ENCODE measurements around the gene GAS2L3. TPM values are rescaled to one million over a fixed set of nuclear protein-coding genes. Genes with fewer than 3 reads are reported as not detected.

GAS2L3 gene
- total RNA-seq: 1 to 10 TPM; 2.9 to 7.0 (median 4.3) TPM

- no peaks in the 10 kb centered on the region for H3K9me3 ChIP-seq
- H3K36me3 ChIP-seq: no peaks in the 10 kb centered on the region
- intact Hi-C loops (cut with DNase I): no loop called here
- 3% methylated on average over 24 of the region's 70 CpGs for WGBS
- peaks cover 0 to 8% (median 0%) of the 10 kb centered on the region in 4 donors for H3K27me3 ChIP-seq
- peaks cover 10 to 20% (median 18%) of the 10 kb centered on the region in 4 donors for H3K4me1 ChIP-seq
- peak within 1 kb of the TSS; percentile 57 to 75 (median 64) for H3K27ac ChIP-seq (replicated peaks in 1 of 4)
- no peak for TF ChIP-seq EP300 (IDR thresholded peaks at IDR 0.05)
- no peak for TF ChIP-seq CTCF (IDR thresholded peaks at IDR 0.05)
- TF ChIP-seq POLR2A (IDR thresholded peaks at IDR 0.05; ENCODE audit: low read depth): peak; percentile 30
- peak; percentile 70 to 75 for TF ChIP-seq POLR2AphosphoS5 (IDR thresholded peaks at IDR 0.05)
- peak; percentile 95 for DNase-seq (ENCODE audit: extremely low spot score)
- H3K4me3 ChIP-seq: peak within 1 kb of the TSS; percentile 53 to 70 (median 64)
These were observed at the start of gene GAS2L3 for GRCh38 chr12:100573292-100574186. GAS2L3 (plus strand) TSS chr12:100573684; CDS start chr12:100594905, 21,221 bp downstream.

- intact Hi-C loops (cut with DNase I): no loop called here
- Histone ChIP-seq H3K4me3 (no peak overlapping the region), H3K9me3 (no peaks in the 10 kb centered on the region), H3K4me1 (no peaks in the 10 kb centered on the region), H3K27ac (replicated peaks in 1 of 4) (no peak overlapping the region), H3K27me3 (peaks cover 0 to 7% (median 0%) of the 10 kb centered on the region in 4 donors), H3K36me3 (no peaks in the 10 kb centered on the region)
- TF ChIP-seq POLR2AphosphoS5 (IDR thresholded peaks at IDR 0.05) (no peak), POLR2A (IDR thresholded peaks at IDR 0.05; ENCODE audit: low read depth) (no peak), CTCF (IDR thresholded peaks at IDR 0.05) (no peak), EP300 (IDR thresholded peaks at IDR 0.05) (no peak)
- 69% methylated on average over 3 of the region's 3 CpGs for WGBS
- no peak for DNase-seq (ENCODE audit: extremely low spot score)
These were observed 45.5 kb upstream of the GAS2L3 start for GRCh38 chr12:100528034-100528433.

DNA sequence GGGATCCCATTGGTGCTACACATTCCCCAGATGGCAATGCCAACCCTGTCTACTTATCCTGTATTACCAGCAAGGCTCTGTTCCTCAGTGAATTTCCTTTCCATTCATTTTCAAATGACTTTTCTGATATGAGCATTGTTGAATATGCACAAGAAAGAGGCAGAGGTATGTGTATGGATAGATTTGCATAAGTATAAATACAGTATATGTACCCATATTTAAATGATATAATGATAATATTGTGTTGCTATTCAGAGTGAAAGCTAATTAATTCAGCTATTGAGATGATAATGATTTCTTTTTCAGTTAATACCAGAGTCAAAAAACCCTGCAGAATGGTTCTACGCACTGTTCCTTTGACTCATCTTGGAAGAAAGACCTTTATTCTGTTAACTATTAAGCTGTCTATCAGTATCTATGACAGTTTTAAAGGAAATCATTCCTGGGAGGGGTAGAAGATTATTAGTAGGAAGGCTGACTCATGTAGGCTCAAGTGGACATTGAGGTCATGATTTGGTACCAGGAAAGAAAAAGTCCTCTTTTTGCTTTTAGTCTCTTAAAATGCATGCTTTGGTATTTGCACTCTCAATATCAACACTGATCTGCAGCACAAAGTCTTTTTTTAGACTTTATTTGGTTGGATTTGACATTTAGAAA, 44.9 kb upstream of the GAS2L3 start:
- Histone ChIP-seq H3K36me3 (no peaks in the 10 kb centered on the region), H3K4me1 (no peaks in the 10 kb centered on the region), H3K27ac (replicated peaks in 1 of 4) (no peak overlapping the region), H3K4me3 (no peak overlapping the region), H3K27me3 (peaks cover 0 to 7% (median 0%) of the 10 kb centered on the region in 4 donors), H3K9me3 (no peaks in the 10 kb centered on the region)
- DNase-seq (ENCODE audit: extremely low spot score): no peak
- TF ChIP-seq POLR2AphosphoS5 (IDR thresholded peaks at IDR 0.05) (no peak), EP300 (IDR thresholded peaks at IDR 0.05) (no peak), POLR2A (IDR thresholded peaks at IDR 0.05; ENCODE audit: low read depth) (no peak), CTCF (IDR thresholded peaks at IDR 0.05) (no peak)
- intact Hi-C loops (cut with DNase I): no loop called here
- 91% methylated on average over 1 of the region's 1 CpG for WGBS

- intact Hi-C loops (cut with DNase I): no loop called here
These were observed 43.6 kb upstream of the GAS2L3 start for GRCh38 chr12:100529756-100530350.

More at GRCh38 chr12:100529756-100530350, 43.6 kb upstream of the GAS2L3 start:
- TF ChIP-seq EP300 (IDR thresholded peaks at IDR 0.05) (no peak), CTCF (IDR thresholded peaks at IDR 0.05) (no peak), POLR2AphosphoS5 (IDR thresholded peaks at IDR 0.05) (no peak), POLR2A (IDR thresholded peaks at IDR 0.05; ENCODE audit: low read depth) (no peak)
- 92% methylated on average over 2 of the region's 2 CpGs for WGBS
- no peaks in the 10 kb centered on the region for H3K4me1 ChIP-seq
- H3K27ac ChIP-seq (replicated peaks in 1 of 4): no peak overlapping the region
- DNase-seq (ENCODE audit: extremely low spot score): no peak
- H3K9me3 ChIP-seq: no peaks in the 10 kb centered on the region
- no peaks in the 10 kb centered on the region for H3K36me3 ChIP-seq
- no peak overlapping the region for H3K4me3 ChIP-seq
- H3K27me3 ChIP-seq: peaks cover 0 to 7% (median 0%) of the 10 kb centered on the region in 4 donors

Data from esophagus muscularis mucosa (tissue), 4 donors.